Endodermal cell (in vitro differentiated cells): ENCODE measurements around the gene CSDE1. TPM values are rescaled to one million over a fixed set of nuclear protein-coding genes. Genes with fewer than 3 reads are reported as not detected.
"Not testable (repeated sequence)": the region's sequence is repeated elsewhere in the genome, so short reads cannot be mapped to it uniquely, and the experiment has no call there.

Source experiments
- DNase-seq: peaks from one replicate; pipeline ENCODE4 v3.0.0-alpha.2; 2017
- H3K27ac ChIP-seq: 2 replicates; pipeline ENCODE4 v1.5.1; 2013; ENCODE audit warnings: mild to moderate bottlenecking, low read depth, low read length, moderate library complexity
- H3K27me3 ChIP-seq: 2 replicates; pipeline ENCODE4 v1.6.1; 2013; ENCODE audit warnings: mild to moderate bottlenecking, low read length, moderate library complexity; ENCODE audit not compliant: insufficient read depth, control insufficient read depth, poor library complexity, severe bottlenecking
- H3K36me3 ChIP-seq: 2 replicates; pipeline ENCODE4 v1.7.0; 2013; ENCODE audit warnings: mild to moderate bottlenecking, low read length, moderate library complexity; ENCODE audit not compliant: control insufficient read depth, insufficient read depth
- H3K4me1 ChIP-seq: one replicate; pipeline ENCODE4 v1.7.0; 2013; ENCODE audit warnings: low read length; ENCODE audit not compliant: control insufficient read depth, insufficient read depth
- H3K4me3 ChIP-seq: 2 replicates; pipeline ENCODE4 v1.5.1; 2013; ENCODE audit warnings: mild to moderate bottlenecking, low read length, moderate library complexity
- H3K9ac ChIP-seq: 2 replicates; pipeline ENCODE4 v1.6.1; 2013; ENCODE audit warnings: mild to moderate bottlenecking, low read length, moderate library complexity; ENCODE audit not compliant: poor library complexity, severe bottlenecking; ENCODE audit errors: extremely low read depth
- H3K9me3 ChIP-seq: 2 replicates; pipeline ENCODE4 v1.6.1; 2013; ENCODE audit warnings: mild to moderate bottlenecking, low read length, moderate library complexity; ENCODE audit not compliant: control insufficient read depth
- H3K27ac Mint-ChIP-seq: 2 replicates; pipeline ENCODE4 v1.8.0; 2020; ENCODE audit warnings: mixed read lengths
- H3K27me3 Mint-ChIP-seq: 2 replicates; pipeline ENCODE4 v1.8.0; 2021; ENCODE audit warnings: mild to moderate bottlenecking, mixed read lengths; ENCODE audit not compliant: insufficient read depth
- H3K36me3 Mint-ChIP-seq: 2 replicates; pipeline ENCODE4 v1.8.0; 2020; ENCODE audit warnings: low read depth, mixed read lengths
- H3K4me1 Mint-ChIP-seq: 2 replicates; pipeline ENCODE4 v1.8.0; 2020; ENCODE audit warnings: mixed read lengths
- H3K4me3 Mint-ChIP-seq: 2 replicates; pipeline ENCODE4 v1.8.0; 2020; ENCODE audit warnings: mild to moderate bottlenecking, moderate library complexity, mixed read lengths
- H3K9me3 Mint-ChIP-seq: 2 replicates; pipeline ENCODE4 v1.8.0; 2020; ENCODE audit warnings: mild to moderate bottlenecking, mixed read lengths
- WGBS, 2 experiments: methylation state at CpG; one replicate each; pipeline versions ENCODE4 v1.1.5 to v1.1.7; 2013; ENCODE audit warnings: missing lambda C conversion rate in 2 of 2, mixed read lengths in 1 of 2; ENCODE audit not compliant: insufficient coverage in 1 of 2, insufficient read length in 1 of 2; 5-methylcytosine and 5-hydroxymethylcytosine counted together
- total RNA-seq, 2 donors: library from RNA; stranded (reverse); fragmentation: NEBNext Ultra II Directional in 1 of 2; extraction: Animal tissue kit (Norgen Biotek cat#: 25700) in 1 of 2; gene quantifications; 2 replicates in 1 of 2; 3 replicates in 1 of 2; pipeline ENCODE4 v1.2.1, GENCODE V29; 2021
- TF ChIP-seq, protein P1 (sequence below): fragments of 200-600 bp; sonication (generic); conservative IDR thresholded peaks from 2 replicates; pipeline ENCODE4 v1.5.0; 2021; ENCODE audit warnings: antibody characterized with exemption, mild to moderate bottlenecking

The CSDE1 gene
- total RNA-seq, 2 donors from 2014 or later: 491 to 517 TPM

DNA sequence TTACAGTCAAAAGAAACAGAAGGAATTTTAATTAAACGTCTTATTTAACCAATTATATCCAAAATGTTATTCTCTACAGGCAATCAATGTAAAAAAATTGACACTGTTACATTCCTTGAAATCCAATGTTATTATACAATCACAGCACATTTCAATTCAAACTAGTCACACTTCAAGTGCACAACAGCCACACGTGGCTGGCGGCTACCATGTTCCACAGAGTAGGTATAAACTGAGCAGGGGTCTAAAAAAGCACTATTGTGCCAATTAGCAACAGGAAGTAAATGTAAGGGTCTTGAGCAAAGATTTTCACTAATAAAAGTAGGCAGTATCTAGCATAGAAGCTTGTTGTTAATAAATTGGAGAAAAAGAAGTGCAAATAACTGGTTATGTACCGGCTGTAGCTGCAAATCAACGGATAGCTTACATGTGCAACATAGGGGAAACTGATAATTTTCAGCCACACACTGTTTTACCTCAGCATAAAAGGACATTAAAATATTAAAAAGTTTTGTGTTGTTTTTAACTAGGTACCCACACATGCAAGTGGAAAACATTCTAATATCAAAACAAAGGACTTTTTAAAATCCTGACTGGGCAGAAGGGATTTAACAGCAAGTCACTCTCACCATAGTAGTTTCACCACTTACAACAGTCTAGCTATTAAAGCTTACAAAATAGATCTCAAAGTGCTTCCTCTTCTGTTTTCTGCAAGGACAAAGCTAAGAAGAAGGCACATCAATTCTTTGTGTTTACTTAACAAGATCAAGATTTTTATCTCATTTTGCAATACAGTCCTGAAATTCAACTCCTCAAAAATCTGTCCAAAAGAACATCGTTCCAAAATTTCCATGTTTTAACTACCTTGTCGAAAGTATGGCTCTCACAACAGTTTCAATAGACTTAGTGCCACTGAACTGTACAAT is 2.5 kb downstream of the CSDE1 start:
- Mint-ChIP-seq H3K9me3 (peaks cover 1% of the 10 kb centered on the region), H3K27ac (peak overlapping the region; percentile 100), H3K4me1 (peaks cover 55% of the 10 kb centered on the region), H3K27me3 (no peaks in the 10 kb centered on the region), H3K4me3 (peak overlapping the region; percentile 100), H3K36me3 (peaks cover 20% of the 10 kb centered on the region)
- peak overlapping the region; percentile 100 for H3K9ac ChIP-seq
- H3K27ac ChIP-seq: no peak overlapping the region
- H3K4me3 ChIP-seq: peak overlapping the region; percentile 93
- no peaks in the 10 kb centered on the region for H3K27me3 ChIP-seq
- peaks cover 4% of the 10 kb centered on the region for H3K4me1 ChIP-seq
- 84 to 86% methylated on average over 6 to 7 of the region's 7 CpGs for WGBS, 2 experiments
- peaks cover 9% of the 10 kb centered on the region for H3K9me3 ChIP-seq
- DNase-seq: no peak
- TF ChIP-seq, protein P1, sequence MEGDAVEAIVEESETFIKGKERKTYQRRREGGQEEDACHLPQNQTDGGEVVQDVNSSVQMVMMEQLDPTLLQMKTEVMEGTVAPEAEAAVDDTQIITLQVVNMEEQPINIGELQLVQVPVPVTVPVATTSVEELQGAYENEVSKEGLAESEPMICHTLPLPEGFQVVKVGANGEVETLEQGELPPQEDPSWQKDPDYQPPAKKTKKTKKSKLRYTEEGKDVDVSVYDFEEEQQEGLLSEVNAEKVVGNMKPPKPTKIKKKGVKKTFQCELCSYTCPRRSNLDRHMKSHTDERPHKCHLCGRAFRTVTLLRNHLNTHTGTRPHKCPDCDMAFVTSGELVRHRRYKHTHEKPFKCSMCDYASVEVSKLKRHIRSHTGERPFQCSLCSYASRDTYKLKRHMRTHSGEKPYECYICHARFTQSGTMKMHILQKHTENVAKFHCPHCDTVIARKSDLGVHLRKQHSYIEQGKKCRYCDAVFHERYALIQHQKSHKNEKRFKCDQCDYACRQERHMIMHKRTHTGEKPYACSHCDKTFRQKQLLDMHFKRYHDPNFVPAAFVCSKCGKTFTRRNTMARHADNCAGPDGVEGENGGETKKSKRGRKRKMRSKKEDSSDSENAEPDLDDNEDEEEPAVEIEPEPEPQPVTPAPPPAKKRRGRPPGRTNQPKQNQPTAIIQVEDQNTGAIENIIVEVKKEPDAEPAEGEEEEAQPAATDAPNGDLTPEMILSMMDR: no peak
- peaks cover 24% of the 10 kb centered on the region for H3K36me3 ChIP-seq

DNA sequence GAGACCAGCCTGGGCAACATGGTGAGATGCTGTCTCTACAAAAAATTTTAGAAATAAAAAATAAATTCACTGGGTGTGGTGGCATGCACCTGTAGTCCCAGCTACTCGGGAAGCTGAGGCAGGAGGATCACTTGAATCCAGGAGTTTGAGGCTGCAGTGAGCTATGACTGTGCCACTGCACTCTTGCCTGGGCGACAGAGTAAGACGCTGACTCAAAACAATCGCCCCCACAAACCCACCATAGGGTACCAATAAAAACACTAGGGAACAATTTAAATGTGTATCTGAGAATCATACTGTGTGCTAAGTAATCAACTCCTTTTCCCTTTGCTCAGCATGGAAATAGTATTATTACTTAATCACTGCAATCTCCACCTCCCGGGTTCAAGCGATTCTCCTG is 4.1 kb downstream of the CSDE1 start:
- H3K9me3 Mint-ChIP-seq, H3K4me1 ChIP-seq, H3K9me3 ChIP-seq, H3K27me3 ChIP-seq, H3K27ac ChIP-seq, DNase-seq, H3K27me3 Mint-ChIP-seq, H3K9ac ChIP-seq: not testable (repeated sequence)
- Mint-ChIP-seq H3K27ac (peak overlapping the region; percentile 69), H3K4me3 (peak overlapping the region; percentile 29), H3K4me1 (peaks cover 55% of the 10 kb centered on the region), H3K36me3 (peaks cover 34% of the 10 kb centered on the region)
- H3K36me3 ChIP-seq: peaks cover 40% of the 10 kb centered on the region
- H3K4me3 ChIP-seq: peak overlapping the region; percentile 93
- 83 to 93% methylated on average over 1 to 6 of the region's 6 CpGs for WGBS, 2 experiments

DNA sequence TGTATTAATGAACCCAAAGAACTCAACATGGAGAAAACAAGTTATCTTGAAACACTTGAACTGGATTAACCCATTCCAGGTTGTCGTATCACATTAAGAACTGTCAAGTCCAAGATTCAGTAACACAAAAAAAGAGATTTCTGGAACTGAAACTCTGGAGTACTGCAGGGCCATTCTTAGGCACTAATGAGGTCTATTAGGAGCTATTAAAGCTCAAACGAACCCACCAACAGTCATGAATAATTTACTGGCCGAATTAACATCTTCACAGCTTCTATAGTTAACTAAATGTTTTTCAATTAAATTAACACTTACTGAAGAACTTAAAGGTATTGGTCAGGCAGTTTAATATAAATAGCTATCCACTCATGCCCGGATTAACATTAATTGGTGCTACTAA is 4.6 kb downstream of the CSDE1 start:
- H3K4me3 ChIP-seq: peak overlapping the region; percentile 93

More for the DNA sequence above, 4.6 kb downstream of the CSDE1 start:
- 75 to 78% methylated on average over 4 of the region's 4 CpGs for WGBS, 2 experiments
- Mint-ChIP-seq H3K9me3 (no peaks in the 10 kb centered on the region), H3K4me1 (peaks cover 57% of the 10 kb centered on the region), H3K36me3 (peaks cover 40% of the 10 kb centered on the region), H3K27ac (peak overlapping the region; percentile 69), H3K27me3 (no peaks in the 10 kb centered on the region), H3K4me3 (peak overlapping the region; percentile 29)
- TF ChIP-seq, protein P1: no peak
- DNase-seq: no peak
- Histone ChIP-seq H3K9me3 (no peaks in the 10 kb centered on the region), H3K27me3 (no peaks in the 10 kb centered on the region), H3K27ac (no peak overlapping the region), H3K9ac (no peak overlapping the region), H3K36me3 (peaks cover 46% of the 10 kb centered on the region), H3K4me1 (peaks cover 1% of the 10 kb centered on the region)
